Right atrium auricular region (tissue), 2 donors: ENCODE measurements around the gene CAPN10. TPM values are rescaled to one million over a fixed set of nuclear protein-coding genes. Genes with fewer than 3 reads are reported as not detected.

Source experiments
- DNase-seq: peaks from one replicate; pipeline ENCODE4 v3.0.0-alpha.2; 2019; ENCODE audit warnings: low spot score
- H3K27ac ChIP-seq, 2 donors: fragments of 200-600 bp; sonication (generic); 1 replicate in 1 of 2; 2 replicates in 1 of 2; pipeline ENCODE4 v1.5.1; 2016 to 2019
- H3K27me3 ChIP-seq, 2 donors: fragments of 200-600 bp; sonication (generic); one replicate each; pipeline versions ENCODE4 v1.5.1 to v1.6.0; 2017 to 2019
- H3K36me3 ChIP-seq: fragments of 200-600 bp; sonication (generic); one replicate; pipeline ENCODE4 v1.5.1; 2016
- H3K4me1 ChIP-seq, 2 donors: fragments of 200-600 bp; sonication (generic); one replicate each; pipeline versions ENCODE4 v1.5.1 to v1.6.0; 2017 to 2019
- H3K4me3 ChIP-seq, 2 donors: fragments of 200-600 bp; sonication (generic); 1 replicate in 1 of 2; 2 replicates in 1 of 2; pipeline ENCODE4 v1.5.1; 2017 to 2019; ENCODE audit warnings: mild to moderate bottlenecking in 1 of 2, moderate library complexity in 1 of 2
- H3K9me3 ChIP-seq, 2 donors: fragments of 200-600 bp; sonication (generic); one replicate each; pipeline ENCODE4 v1.5.1; 2019
- total RNA-seq, 2 donors: library from RNA; depleted of rRNA; stranded (reverse); fragments of >200 nt; gene quantifications; one replicate each; pipeline ENCODE4 v1.1.0, GENCODE V29; 2016
- TF ChIP-seq, protein P1 (sequence below), 2 donors: fragments of 200-600 bp; sonication (generic); IDR thresholded peaks; one replicate each; pipeline ENCODE4 v1.5.1; 2019; ENCODE audit warnings: antibody characterized with exemption in 2 of 2

The CAPN10 gene
- total RNA-seq, 2 donors from 2014 or later, result 14.1 to 14.6 TPM

DNA sequence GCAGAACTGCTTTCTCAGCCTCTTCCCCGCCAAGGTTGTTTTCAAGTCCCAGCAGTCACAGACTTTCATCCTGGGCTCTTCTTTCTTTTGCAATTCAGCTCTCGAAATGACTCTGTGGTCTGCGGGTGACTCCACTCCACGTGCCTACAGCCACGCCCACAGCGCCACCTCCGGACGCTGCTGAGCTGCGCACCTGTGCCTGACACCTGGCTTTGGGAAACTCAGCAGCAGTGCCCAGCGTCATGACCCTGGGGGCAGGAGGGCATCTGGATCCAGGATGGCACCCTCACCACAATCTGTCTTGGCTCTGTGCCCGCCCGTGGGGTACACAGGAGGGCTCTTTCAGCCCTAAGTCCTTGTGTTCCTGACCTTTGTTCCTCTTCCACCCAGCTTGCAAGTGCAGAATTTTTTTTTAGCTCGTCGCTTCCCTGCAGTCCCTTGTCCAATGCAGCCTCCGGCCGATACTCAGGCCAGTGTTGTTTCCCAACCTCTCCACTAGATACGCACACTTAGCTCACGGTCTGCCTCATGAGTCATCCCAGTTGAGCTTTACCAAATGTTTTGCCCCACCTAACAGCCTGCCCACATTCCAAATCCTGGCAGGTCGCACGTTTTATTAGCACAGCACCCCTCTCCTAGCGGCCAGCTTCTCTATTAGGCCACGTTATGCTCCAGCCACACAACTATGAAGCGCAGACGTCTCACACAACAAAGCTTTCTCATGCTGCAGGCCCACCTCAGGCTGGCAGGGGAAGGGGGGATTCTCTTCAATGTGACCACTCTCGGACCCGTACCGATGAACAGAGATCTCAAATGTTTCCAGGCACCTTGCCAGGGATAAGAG lies 6.5 kb upstream of the CAPN10 start:
- TF ChIP-seq, protein P1, sequence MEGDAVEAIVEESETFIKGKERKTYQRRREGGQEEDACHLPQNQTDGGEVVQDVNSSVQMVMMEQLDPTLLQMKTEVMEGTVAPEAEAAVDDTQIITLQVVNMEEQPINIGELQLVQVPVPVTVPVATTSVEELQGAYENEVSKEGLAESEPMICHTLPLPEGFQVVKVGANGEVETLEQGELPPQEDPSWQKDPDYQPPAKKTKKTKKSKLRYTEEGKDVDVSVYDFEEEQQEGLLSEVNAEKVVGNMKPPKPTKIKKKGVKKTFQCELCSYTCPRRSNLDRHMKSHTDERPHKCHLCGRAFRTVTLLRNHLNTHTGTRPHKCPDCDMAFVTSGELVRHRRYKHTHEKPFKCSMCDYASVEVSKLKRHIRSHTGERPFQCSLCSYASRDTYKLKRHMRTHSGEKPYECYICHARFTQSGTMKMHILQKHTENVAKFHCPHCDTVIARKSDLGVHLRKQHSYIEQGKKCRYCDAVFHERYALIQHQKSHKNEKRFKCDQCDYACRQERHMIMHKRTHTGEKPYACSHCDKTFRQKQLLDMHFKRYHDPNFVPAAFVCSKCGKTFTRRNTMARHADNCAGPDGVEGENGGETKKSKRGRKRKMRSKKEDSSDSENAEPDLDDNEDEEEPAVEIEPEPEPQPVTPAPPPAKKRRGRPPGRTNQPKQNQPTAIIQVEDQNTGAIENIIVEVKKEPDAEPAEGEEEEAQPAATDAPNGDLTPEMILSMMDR (IDR thresholded peaks at IDR 0.05), result no peak
- Histone ChIP-seq H3K36me3 (peaks cover 29% of the 10 kb centered on the region), H3K27ac (peak overlapping the region; percentile 59 to 65), H3K27me3 (no peaks in the 10 kb centered on the region), H3K9me3 (no peaks in the 10 kb centered on the region), H3K4me1 (peaks cover 0 to 32% of the 10 kb centered on the region in 2 donors), H3K4me3 (no peak overlapping the region)
- DNase-seq, result peak; percentile 89

DNA sequence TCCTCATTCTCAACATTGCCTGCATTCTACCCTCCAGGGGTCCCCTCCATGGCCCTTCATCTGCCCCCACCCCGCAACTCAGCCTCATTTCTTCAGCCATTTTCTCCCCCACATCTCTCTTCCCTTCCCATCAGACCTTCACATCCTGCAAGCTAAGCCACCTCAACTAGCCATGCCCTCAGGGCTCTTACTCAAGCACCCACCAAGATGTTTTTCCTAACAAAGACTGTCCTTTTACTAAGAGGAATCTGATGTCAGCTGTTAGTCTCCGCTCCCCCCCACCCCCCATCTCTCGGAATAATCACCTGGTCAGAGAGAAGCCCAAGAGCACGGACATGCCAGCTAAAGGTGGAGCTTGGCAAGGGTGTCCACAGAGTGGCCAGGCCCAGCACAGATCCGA lies 4.7 kb upstream of the CAPN10 start:
- Histone ChIP-seq H3K4me3 (no peak overlapping the region), H3K27me3 (no peaks in the 10 kb centered on the region), H3K36me3 (peaks cover 12% of the 10 kb centered on the region), H3K4me1 (peaks cover 0 to 41% of the 10 kb centered on the region in 2 donors), H3K9me3 (no peaks in the 10 kb centered on the region), H3K27ac (no peak overlapping the region)
- no peak for DNase-seq
- TF ChIP-seq, protein P1 (IDR thresholded peaks at IDR 0.05), result no peak

GRCh38 chr2:240582781-240583180 lies 3.8 kb upstream of the CAPN10 start:
- DNase-seq, result no peak
- no peak overlapping the region for H3K27ac ChIP-seq
- H3K4me3 ChIP-seq, result no peak overlapping the region
- H3K9me3 ChIP-seq, result no peaks in the 10 kb centered on the region
- no peaks in the 10 kb centered on the region for H3K27me3 ChIP-seq
- TF ChIP-seq, protein P1 (IDR thresholded peaks at IDR 0.05), result no peak
- peaks cover 4% of the 10 kb centered on the region for H3K36me3 ChIP-seq
- H3K4me1 ChIP-seq, result peaks cover 0 to 49% of the 10 kb centered on the region in 2 donors

DNA sequence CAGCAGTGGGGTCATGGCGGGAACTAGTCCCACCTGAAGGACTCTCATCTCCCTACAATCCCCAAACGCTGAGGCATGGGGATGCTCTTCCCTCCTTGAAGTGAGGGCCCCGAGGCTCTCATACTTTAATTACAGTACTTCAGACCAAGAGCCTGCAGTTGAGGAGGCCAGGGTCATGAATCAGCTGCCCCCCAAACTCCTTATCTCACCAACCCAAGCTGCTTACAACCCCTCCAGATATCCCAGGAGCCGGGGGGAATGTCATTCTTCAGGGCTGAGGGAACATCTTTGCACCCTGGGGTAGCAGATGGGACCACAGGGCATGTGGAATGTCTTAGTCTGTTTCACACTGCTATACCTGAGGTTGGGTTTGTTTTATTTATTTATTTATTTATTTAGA lies 2.8 kb upstream of the CAPN10 start:
- TF ChIP-seq, protein P1 (IDR thresholded peaks at IDR 0.05), result no peak
- Histone ChIP-seq H3K27ac (no peak overlapping the region), H3K4me3 (no peak overlapping the region), H3K36me3 (no peaks in the 10 kb centered on the region), H3K27me3 (no peaks in the 10 kb centered on the region), H3K9me3 (no peaks in the 10 kb centered on the region), H3K4me1 (peaks cover 0 to 57% of the 10 kb centered on the region in 2 donors)
- no peak for DNase-seq

DNA sequence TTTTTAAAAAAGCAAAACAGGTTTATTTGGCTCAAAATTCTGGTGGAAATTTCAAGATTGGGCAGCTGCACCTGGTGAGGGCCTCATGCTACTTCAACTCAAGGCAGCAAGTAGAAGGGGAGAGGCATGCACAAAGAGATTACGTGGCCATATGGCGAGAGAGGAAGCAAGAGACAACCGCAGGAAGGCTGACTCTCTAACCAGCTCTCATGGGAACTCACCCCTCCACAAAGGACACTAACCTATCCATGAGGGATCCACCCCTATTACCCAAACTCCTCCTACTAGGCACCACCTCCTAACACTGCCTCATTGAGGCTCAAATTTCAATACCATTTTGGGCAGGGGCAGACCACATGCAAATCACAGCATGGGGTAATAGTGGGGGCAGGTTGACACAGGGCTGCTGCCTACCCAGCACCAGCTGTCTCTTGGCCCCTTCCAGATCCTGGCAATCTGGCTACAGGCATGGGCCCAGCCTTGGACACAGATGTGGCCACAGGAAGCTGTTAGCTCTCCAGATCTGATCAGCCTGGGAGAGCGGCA lies 2.0 kb upstream of the CAPN10 start:
- Histone ChIP-seq H3K4me1 (peaks cover 0 to 50% of the 10 kb centered on the region in 2 donors), H3K9me3 (no peaks in the 10 kb centered on the region), H3K27ac (no peak overlapping the region), H3K4me3 (no peak overlapping the region), H3K27me3 (no peaks in the 10 kb centered on the region), H3K36me3 (no peaks in the 10 kb centered on the region)
- TF ChIP-seq, protein P1 (IDR thresholded peaks at IDR 0.05), result no peak
- DNase-seq, result no peak
